Measurements from ENCODE around the gene P2RY6.

DNA sequence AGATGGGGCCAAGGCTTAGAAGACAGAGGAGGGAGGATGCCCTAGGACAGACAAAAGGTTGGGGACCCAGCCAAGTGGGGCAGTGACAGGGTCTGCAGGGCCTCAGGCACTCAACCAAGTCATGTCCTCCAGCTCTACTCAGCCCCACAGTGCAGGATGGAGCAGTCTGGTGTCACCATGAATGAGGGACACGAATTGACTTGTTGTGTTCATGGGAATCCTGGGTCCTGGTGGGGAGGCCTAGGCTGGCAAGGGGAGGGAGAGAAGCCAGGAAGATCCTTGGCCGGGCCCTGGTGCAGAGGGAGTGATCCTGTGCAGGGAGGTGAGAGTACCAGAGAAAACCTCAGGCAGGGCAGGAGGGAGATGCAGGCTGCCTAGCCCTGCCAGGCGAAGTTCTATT lies 12.0 kb downstream of the P2RY6 start:
- TF ChIP-seq, protein P1, sequence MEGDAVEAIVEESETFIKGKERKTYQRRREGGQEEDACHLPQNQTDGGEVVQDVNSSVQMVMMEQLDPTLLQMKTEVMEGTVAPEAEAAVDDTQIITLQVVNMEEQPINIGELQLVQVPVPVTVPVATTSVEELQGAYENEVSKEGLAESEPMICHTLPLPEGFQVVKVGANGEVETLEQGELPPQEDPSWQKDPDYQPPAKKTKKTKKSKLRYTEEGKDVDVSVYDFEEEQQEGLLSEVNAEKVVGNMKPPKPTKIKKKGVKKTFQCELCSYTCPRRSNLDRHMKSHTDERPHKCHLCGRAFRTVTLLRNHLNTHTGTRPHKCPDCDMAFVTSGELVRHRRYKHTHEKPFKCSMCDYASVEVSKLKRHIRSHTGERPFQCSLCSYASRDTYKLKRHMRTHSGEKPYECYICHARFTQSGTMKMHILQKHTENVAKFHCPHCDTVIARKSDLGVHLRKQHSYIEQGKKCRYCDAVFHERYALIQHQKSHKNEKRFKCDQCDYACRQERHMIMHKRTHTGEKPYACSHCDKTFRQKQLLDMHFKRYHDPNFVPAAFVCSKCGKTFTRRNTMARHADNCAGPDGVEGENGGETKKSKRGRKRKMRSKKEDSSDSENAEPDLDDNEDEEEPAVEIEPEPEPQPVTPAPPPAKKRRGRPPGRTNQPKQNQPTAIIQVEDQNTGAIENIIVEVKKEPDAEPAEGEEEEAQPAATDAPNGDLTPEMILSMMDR (conservative IDR thresholded peaks at IDR 0.05): no peak
- no peak for TF ChIP-seq EZH2 (IDR thresholded peaks at IDR 0.05; ENCODE audit: low read depth)
